ENCODE results near the gene SSR1.

The SSR1 gene

DNA sequence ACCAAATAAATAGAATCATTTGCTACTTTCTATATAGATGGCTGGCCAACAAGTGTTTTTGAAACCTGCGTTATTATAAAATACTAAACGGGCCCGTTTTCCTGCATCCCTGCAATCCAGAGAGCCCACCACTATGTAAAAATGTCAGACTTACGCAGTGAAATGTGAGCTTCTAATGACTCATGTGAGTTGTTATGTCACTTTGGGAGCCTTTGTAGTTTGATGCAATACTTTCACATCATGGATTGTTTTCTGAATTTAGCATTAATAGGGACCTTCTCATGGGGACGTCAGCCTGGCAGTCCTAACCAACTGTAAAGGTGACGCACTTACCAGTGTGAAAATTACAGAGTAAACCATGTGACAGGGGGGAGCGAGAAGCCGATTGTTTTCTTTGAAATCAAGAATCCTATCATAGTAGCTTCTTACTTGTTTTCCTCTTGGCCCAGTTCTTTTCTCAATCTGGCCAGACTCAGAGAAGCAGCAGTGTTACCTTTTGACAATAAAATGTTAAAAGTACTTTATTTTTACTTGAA is 75.3 kb downstream of the SSR1 start:
- H3K4me3 ChIP-seq (ENCODE audit: low read length): no peak overlapping the region
- peaks cover 24% of the 10 kb centered on the region for H3K4me1 ChIP-seq (ENCODE audit: control insufficient read depth, low read length)
- no peak overlapping the region for H3K4me2 ChIP-seq (ENCODE audit: low read length)
- no peak overlapping the region for H3K27ac ChIP-seq (ENCODE audit: low read depth, low read length)
- H3K36me3 ChIP-seq (ENCODE audit: control insufficient read depth, low read length): peaks cover 15% of the 10 kb centered on the region
- H3K79me2 ChIP-seq (ENCODE audit: control insufficient read depth, low read length): no peaks in the 10 kb centered on the region
- no peaks in the 10 kb centered on the region for H3K9me2 ChIP-seq (replicated peaks; ENCODE audit: control insufficient read depth, low read length)
- no peaks in the 10 kb centered on the region for H3K27me3 ChIP-seq (ENCODE audit: control insufficient read depth, low read length)
- H3K9me3 ChIP-seq (ENCODE audit: control insufficient read depth, insufficient read depth, low read length): no peaks in the 10 kb centered on the region
- H4K20me1 ChIP-seq (ENCODE audit: control insufficient read depth, insufficient read depth, low read depth, low read length): peaks cover 5% of the 10 kb centered on the region
- TF ChIP-seq, protein P1, sequence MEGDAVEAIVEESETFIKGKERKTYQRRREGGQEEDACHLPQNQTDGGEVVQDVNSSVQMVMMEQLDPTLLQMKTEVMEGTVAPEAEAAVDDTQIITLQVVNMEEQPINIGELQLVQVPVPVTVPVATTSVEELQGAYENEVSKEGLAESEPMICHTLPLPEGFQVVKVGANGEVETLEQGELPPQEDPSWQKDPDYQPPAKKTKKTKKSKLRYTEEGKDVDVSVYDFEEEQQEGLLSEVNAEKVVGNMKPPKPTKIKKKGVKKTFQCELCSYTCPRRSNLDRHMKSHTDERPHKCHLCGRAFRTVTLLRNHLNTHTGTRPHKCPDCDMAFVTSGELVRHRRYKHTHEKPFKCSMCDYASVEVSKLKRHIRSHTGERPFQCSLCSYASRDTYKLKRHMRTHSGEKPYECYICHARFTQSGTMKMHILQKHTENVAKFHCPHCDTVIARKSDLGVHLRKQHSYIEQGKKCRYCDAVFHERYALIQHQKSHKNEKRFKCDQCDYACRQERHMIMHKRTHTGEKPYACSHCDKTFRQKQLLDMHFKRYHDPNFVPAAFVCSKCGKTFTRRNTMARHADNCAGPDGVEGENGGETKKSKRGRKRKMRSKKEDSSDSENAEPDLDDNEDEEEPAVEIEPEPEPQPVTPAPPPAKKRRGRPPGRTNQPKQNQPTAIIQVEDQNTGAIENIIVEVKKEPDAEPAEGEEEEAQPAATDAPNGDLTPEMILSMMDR (IDR thresholded peaks at IDR 0.05; ENCODE audit: low read depth, low read length, poor library complexity, severe bottlenecking): no peak
- TF ChIP-seq EZH2phosphoT487 (IDR thresholded peaks at IDR 0.05; ENCODE audit: borderline replicate concordance, low read length): no peak
- no peaks in the 10 kb centered on the region for H3F3A ChIP-seq (ENCODE audit: control insufficient read depth, insufficient read depth)

DNA sequence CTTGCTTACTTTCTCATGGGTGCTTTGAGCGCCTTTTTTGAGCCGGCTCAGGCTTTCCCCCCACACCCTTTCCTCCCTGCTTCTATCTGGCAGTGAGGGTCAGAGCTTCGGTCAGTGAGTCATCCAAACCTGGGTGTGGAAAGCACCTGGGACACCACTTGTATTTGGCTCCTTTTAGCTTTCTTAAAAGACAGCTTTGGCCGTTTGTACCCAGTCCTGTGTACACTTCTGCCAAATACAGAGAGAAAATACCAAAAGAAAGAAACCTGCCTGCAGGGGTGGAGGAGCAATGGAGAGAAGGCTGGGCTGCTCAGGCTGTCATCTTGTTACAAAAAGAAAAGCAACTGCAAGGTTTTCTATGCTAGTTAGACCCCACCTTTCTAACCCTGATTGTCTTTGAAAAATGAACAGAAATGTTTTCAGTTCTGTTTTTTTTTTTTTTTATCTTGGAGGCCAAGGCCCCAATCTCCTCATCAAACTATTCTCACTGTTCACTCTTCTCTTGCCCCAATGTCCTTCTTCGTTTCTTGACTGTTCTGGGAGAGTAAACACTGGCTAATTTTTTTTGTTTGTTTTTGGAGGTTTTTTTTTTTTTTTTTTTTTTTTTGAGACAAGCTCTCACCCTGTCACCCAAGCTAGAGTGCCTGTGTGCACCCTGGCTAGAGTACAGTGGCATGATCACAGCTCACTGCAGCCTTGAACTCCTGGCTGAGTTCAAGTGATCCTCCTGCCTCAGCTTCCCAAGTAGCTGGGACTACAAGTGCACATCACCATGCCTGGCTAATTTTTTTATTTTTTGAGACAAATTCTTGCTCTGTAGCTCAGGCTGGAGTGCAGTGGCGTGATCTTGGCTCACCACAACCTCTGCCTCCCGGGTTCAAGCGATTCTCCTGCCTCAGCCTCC is 76.4 kb downstream of the SSR1 start:
- Histone ChIP-seq H3K4me1 (ENCODE audit: control insufficient read depth, low read length) (peaks cover 21% of the 10 kb centered on the region), H3K9me3 (ENCODE audit: control insufficient read depth, insufficient read depth, low read length) (no peaks in the 10 kb centered on the region), H3K27me3 (ENCODE audit: control insufficient read depth, low read length) (no peaks in the 10 kb centered on the region), H3K79me2 (ENCODE audit: control insufficient read depth, low read length) (no peaks in the 10 kb centered on the region), H3K36me3 (ENCODE audit: control insufficient read depth, low read length) (peaks cover 15% of the 10 kb centered on the region), H3K4me3 (ENCODE audit: low read length) (no peak overlapping the region), H3K27ac (ENCODE audit: low read depth, low read length) (no peak overlapping the region), H4K20me1 (ENCODE audit: control insufficient read depth, insufficient read depth, low read depth, low read length) (peaks cover 5% of the 10 kb centered on the region; the same call in 1 of the 2 replicates), H3F3A (ENCODE audit: control insufficient read depth, insufficient read depth) (no peaks in the 10 kb centered on the region), H3K4me2 (ENCODE audit: low read length) (no peak overlapping the region), H3K9me2 (replicated peaks; ENCODE audit: control insufficient read depth, low read length) (no peaks in the 10 kb centered on the region)
- no peak for TF ChIP-seq EZH2phosphoT487 (IDR thresholded peaks at IDR 0.05; ENCODE audit: borderline replicate concordance, low read length)
- TF ChIP-seq, protein P1 (IDR thresholded peaks at IDR 0.05; ENCODE audit: low read depth, low read length, poor library complexity, severe bottlenecking): no peak

- TF ChIP-seq, protein P1 (IDR thresholded peaks at IDR 0.05; ENCODE audit: low read depth, low read length, poor library complexity, severe bottlenecking): no peak
- TF ChIP-seq EZH2phosphoT487 (IDR thresholded peaks at IDR 0.05; ENCODE audit: borderline replicate concordance, low read length): no peak
- no peaks in the 10 kb centered on the region for H3K79me2 ChIP-seq (ENCODE audit: control insufficient read depth, low read length)
- H3K4me1 ChIP-seq (ENCODE audit: control insufficient read depth, low read length): peaks cover 21% of the 10 kb centered on the region
- no peak overlapping the region for H3K4me2 ChIP-seq (ENCODE audit: low read length)
- no peaks in the 10 kb centered on the region for H3F3A ChIP-seq (ENCODE audit: control insufficient read depth, insufficient read depth)
- no peak overlapping the region for H3K27ac ChIP-seq (ENCODE audit: low read depth, low read length)
- H3K4me3 ChIP-seq (ENCODE audit: low read length): no peak overlapping the region
- H3K9me3 ChIP-seq (ENCODE audit: control insufficient read depth, insufficient read depth, low read length): no peaks in the 10 kb centered on the region
- no peaks in the 10 kb centered on the region for H3K9me2 ChIP-seq (replicated peaks; ENCODE audit: control insufficient read depth, low read length)
- H4K20me1 ChIP-seq (ENCODE audit: control insufficient read depth, insufficient read depth, low read depth, low read length): peaks cover 5% of the 10 kb centered on the region; the same call in 1 of the 2 replicates
- peaks cover 20% of the 10 kb centered on the region for H3K36me3 ChIP-seq (ENCODE audit: control insufficient read depth, low read length)
- H3K27me3 ChIP-seq (ENCODE audit: control insufficient read depth, low read length): no peaks in the 10 kb centered on the region
These were observed 77.2 kb downstream of the SSR1 start for GRCh38 chr6:7235712-7236305.

Measured in DOHH2 (cell line).